ENCODE results near the gene TMEM97. TPM values are rescaled to one million over a fixed set of nuclear protein-coding genes. Genes with fewer than 3 reads are reported as not detected.
"Not testable (repeated sequence)": the region's sequence is repeated elsewhere in the genome, so short reads cannot be mapped to it uniquely, and the experiment has no call there.

TMEM97 gene
- polyA plus RNA-seq, 3 donors, result 1.3 to 1.5 (median 1.4) TPM

DNA sequence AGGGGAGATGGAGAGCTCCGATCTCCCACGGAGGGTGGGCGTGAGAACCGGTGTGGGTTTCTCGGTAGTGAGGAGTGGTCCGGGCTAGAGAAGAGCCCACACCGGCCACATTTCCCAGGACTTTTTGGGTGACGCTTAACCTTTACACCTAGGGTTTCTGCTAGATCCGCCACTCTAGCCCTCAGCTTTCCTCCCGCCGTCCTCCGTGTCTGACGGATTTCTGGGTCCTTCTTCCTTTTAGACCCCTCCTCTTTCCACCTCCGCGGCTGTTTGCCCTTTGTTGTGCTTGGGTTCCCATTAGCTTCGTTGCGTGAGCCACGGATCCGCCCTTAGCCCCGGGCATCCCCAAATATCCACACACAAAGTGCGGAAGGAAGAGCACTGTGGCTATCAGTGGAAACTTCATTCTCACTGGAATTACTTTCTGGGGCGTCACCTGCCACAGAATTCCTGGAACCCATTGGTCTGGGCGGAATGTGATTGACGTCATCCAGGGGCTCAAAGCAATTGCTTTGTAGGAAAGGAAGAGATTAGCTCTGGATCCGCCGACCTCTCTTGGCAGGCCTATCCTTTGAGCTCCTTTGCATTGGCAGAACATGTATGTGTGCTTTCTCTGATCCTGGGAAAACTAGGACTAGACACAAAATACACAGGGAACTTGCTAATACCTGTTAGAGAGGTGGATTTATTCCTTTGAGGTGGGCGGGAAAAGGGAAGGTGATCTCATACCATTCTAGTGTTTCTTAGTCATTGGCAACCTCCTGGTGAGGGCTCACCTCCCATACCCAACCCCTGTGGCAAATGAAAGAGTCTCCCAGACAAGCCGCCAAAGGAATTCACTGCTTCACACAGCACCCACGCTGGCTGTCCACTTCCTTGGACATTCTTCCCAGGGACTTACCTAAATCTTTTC is 17.2 kb downstream of the TMEM97 start:
- H2AFZ ChIP-seq (ENCODE audit: insufficient read depth, low read depth, low read length, poor library complexity, severe bottlenecking), result peak overlapping the region; percentile 94
- Mint-ChIP-seq H3K27me3 (ENCODE audit: low read depth in 3 of 3) (peaks cover 0 to 2% (median 1%) of the 10 kb centered on the region in 3 donors), H3K9me3 (no peaks in the 10 kb centered on the region), H3K36me3 (peaks cover 34 to 35% of the 10 kb centered on the region in 2 donors), H3K4me3 (peak overlapping the region; percentile 93 to 96), H3K4me1 (peaks cover 40% of the 10 kb centered on the region), H3K27ac (peak overlapping the region; percentile 82 to 98 (median 94))
- peak overlapping the region; percentile 46 to 96 for H3K27ac ChIP-seq (ENCODE audit: low read depth in 1 of 2, low read length in 2 of 2)
- peak overlapping the region; percentile 62 to 93 (median 76) for H3K4me3 ChIP-seq (replicated peaks in 1 of 3; ENCODE audit: low read depth in 2 of 3, low read length in 3 of 3)
- H3K4me2 ChIP-seq (replicated peaks; ENCODE audit: extremely low read depth, low read length, poor library complexity, severe bottlenecking), result peak overlapping the region; percentile 96
- TF ChIP-seq, protein P1, sequence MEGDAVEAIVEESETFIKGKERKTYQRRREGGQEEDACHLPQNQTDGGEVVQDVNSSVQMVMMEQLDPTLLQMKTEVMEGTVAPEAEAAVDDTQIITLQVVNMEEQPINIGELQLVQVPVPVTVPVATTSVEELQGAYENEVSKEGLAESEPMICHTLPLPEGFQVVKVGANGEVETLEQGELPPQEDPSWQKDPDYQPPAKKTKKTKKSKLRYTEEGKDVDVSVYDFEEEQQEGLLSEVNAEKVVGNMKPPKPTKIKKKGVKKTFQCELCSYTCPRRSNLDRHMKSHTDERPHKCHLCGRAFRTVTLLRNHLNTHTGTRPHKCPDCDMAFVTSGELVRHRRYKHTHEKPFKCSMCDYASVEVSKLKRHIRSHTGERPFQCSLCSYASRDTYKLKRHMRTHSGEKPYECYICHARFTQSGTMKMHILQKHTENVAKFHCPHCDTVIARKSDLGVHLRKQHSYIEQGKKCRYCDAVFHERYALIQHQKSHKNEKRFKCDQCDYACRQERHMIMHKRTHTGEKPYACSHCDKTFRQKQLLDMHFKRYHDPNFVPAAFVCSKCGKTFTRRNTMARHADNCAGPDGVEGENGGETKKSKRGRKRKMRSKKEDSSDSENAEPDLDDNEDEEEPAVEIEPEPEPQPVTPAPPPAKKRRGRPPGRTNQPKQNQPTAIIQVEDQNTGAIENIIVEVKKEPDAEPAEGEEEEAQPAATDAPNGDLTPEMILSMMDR (IDR thresholded peaks at IDR 0.05), result no peak
- H3K79me2 ChIP-seq (ENCODE audit: insufficient read depth, low read length), result peaks cover 67% of the 10 kb centered on the region
- no peaks in the 10 kb centered on the region for H3K27me3 ChIP-seq (ENCODE audit: control insufficient read depth in 2 of 2, insufficient read depth in 2 of 2, low read length in 2 of 2)
- peaks cover 20 to 31% of the 10 kb centered on the region in 2 donors for H3K36me3 ChIP-seq (replicated peaks in 1 of 2; ENCODE audit: control insufficient read depth in 1 of 2, insufficient read depth in 2 of 2, low read length in 2 of 2)
- H3K9ac ChIP-seq (ENCODE audit: insufficient read depth, low read length, poor library complexity, severe bottlenecking), result peak overlapping the region; percentile 83
- peaks cover 13% of the 10 kb centered on the region for H4K20me1 ChIP-seq (ENCODE audit: insufficient read depth, low read length)
- intact Hi-C loops (cut with micrococcal nuclease), result loop anchor here (1.0 to 10.0 kb wide), 5 partner anchors 15 to 616 kb away; partner anchors contain the start of genes POLDIP2 (in 2 of the 2), ALDOC (in 1 of the 2), NLK (in 1 of the 2) and PHF12 (in 1 of the 2)
- peaks cover 31 to 36% of the 10 kb centered on the region in 2 donors for H3K4me1 ChIP-seq (ENCODE audit: control insufficient read depth in 1 of 2, insufficient read depth in 2 of 2, low read length in 2 of 2)
- no peaks in the 10 kb centered on the region for H3K9me3 ChIP-seq (replicated peaks in 1 of 2; ENCODE audit: control insufficient read depth in 1 of 2, insufficient read depth in 1 of 2, low read length in 2 of 2)
- WGBS (ENCODE audit: insufficient coverage), result 8% methylated on average over 21 of the region's 29 CpGs
- peak in 1 of 3 donors; percentile 68 for DNase-seq

DNA sequence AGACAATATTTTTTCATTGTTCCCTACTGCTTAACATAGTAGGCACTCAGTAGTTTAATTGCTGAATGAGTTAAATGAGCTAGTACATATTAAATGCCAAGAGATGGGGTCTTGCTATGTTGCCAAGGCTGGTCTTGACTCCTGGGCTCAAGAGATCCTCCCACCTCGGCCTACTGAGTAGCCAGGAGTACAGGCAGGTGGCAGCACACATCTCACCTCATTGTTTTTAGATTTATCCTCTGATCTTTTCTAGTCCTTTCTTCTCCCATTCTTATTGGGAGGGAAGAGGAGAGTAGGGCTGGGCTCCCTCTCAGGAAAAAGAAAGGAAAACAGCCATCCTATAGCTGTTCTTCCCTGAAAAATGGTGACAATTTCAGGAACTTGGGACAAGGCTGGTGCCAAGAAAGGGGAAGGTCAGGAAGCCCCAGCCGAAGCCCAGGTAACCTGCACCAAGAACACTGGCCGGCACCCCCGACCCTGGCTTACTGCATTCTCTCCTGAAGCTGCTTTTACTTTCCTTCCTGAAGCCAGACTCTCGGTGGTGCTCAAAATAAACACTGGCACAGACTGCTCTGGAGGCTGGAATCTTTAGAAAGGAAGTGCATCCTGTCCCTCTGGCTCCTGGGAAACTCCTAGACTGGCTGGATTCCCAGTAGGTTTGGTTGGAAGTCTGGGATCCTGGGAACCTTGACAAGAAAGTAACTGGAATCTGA is 19.2 kb downstream of the TMEM97 start:
- intact Hi-C loops (cut with micrococcal nuclease), result loop anchor here in 1 of 2 donors (5.0 to 10.0 kb wide), 3 partner anchors 237 to 614 kb away; partner anchors contain the start of genes ALDOC, NLK, PHF12 and PIGS
- WGBS (ENCODE audit: insufficient coverage), result 100% methylated on average over 3 of the region's 5 CpGs
- Histone ChIP-seq H3K79me2 (ENCODE audit: insufficient read depth, low read length) (peaks cover 47% of the 10 kb centered on the region), H3K27me3 (ENCODE audit: control insufficient read depth in 2 of 2, insufficient read depth in 2 of 2, low read length in 2 of 2) (no peaks in the 10 kb centered on the region), H3K9ac (ENCODE audit: insufficient read depth, low read length, poor library complexity, severe bottlenecking) (no peak overlapping the region), H3K4me2 (replicated peaks; ENCODE audit: extremely low read depth, low read length, poor library complexity, severe bottlenecking) (no peak overlapping the region), H3K9me3 (replicated peaks in 1 of 2; ENCODE audit: control insufficient read depth in 1 of 2, insufficient read depth in 1 of 2, low read length in 2 of 2) (no peaks in the 10 kb centered on the region), H3K4me3 (replicated peaks in 1 of 3; ENCODE audit: low read depth in 2 of 3, low read length in 3 of 3) (no peak overlapping the region), H2AFZ (ENCODE audit: insufficient read depth, low read depth, low read length, poor library complexity, severe bottlenecking) (no peak overlapping the region), H3K27ac (ENCODE audit: low read depth in 1 of 2, low read length in 2 of 2) (no peak overlapping the region), H4K20me1 (ENCODE audit: insufficient read depth, low read length) (peaks cover 13% of the 10 kb centered on the region), H3K4me1 (ENCODE audit: control insufficient read depth in 1 of 2, insufficient read depth in 2 of 2, low read length in 2 of 2) (peaks cover 28 to 34% of the 10 kb centered on the region in 2 donors), H3K36me3 (replicated peaks in 1 of 2; ENCODE audit: control insufficient read depth in 1 of 2, insufficient read depth in 2 of 2, low read length in 2 of 2) (peaks cover 30 to 39% of the 10 kb centered on the region in 2 donors)
- no peaks in the 10 kb centered on the region for H3K9me3 Mint-ChIP-seq
- H3K4me1 Mint-ChIP-seq, result peaks cover 34% of the 10 kb centered on the region
- no peak overlapping the region for H3K4me3 Mint-ChIP-seq
- peak overlapping the region in 1 of 7 donors; percentile 68 for H3K27ac Mint-ChIP-seq
- peaks cover 39 to 43% of the 10 kb centered on the region in 2 donors for H3K36me3 Mint-ChIP-seq
- TF ChIP-seq, protein P1 (IDR thresholded peaks at IDR 0.05), result no peak
- no peak for DNase-seq
- peaks cover 0 to 2% (median 0%) of the 10 kb centered on the region in 3 donors for H3K27me3 Mint-ChIP-seq (ENCODE audit: low read depth in 3 of 3)

DNA sequence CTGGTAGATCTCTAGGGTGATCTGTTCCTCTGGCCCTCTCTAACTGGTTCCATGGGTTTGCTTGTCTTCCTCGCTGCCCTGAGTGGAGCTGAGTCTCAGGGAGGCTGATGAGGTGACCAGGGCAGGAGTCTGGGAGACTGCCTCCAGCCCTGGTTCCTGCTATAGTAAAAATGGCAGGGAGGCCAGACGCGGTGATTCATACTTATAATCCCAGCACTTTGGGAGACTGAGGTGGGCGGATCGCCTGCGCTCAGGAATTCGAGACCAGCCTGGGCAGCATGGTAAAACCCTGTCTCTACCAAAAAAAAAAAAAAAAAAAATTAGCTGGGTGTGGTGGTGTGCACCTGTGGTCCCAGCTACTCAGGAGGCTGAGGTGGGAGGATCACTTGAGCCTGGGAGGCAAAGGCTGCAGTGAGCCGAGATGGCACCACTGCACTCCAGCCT is 19.8 kb downstream of the TMEM97 start:
- H3K27ac ChIP-seq (ENCODE audit: low read depth in 1 of 2, low read length in 2 of 2); H3K27me3 Mint-ChIP-seq (ENCODE audit: low read depth in 3 of 3); H3K9ac ChIP-seq (ENCODE audit: insufficient read depth, low read length, poor library complexity, severe bottlenecking); H3K9me3 Mint-ChIP-seq; H3K4me3 Mint-ChIP-seq; H3K4me3 ChIP-seq (replicated peaks in 1 of 3; ENCODE audit: low read depth in 2 of 3, low read length in 3 of 3); H3K27me3 ChIP-seq (ENCODE audit: control insufficient read depth in 2 of 2, insufficient read depth in 2 of 2, low read length in 2 of 2); H3K4me2 ChIP-seq (replicated peaks; ENCODE audit: extremely low read depth, low read length, poor library complexity, severe bottlenecking); H3K9me3 ChIP-seq (replicated peaks in 1 of 2; ENCODE audit: control insufficient read depth in 1 of 2, insufficient read depth in 1 of 2, low read length in 2 of 2); DNase-seq; H2AFZ ChIP-seq (ENCODE audit: insufficient read depth, low read depth, low read length, poor library complexity, severe bottlenecking): not testable (repeated sequence)
- Mint-ChIP-seq H3K27ac (peak overlapping the region in 1 of 7 donors; percentile 68), H3K4me1 (peaks cover 28% of the 10 kb centered on the region), H3K36me3 (peaks cover 45 to 47% of the 10 kb centered on the region in 2 donors)
- intact Hi-C loops (cut with micrococcal nuclease), result loop anchor here in 1 of 2 donors (5.0 to 10.0 kb wide), 3 partner anchors 236 to 614 kb away; partner anchors contain the start of genes ALDOC, NLK, PHF12 and PIGS
- H3K4me1 ChIP-seq (ENCODE audit: control insufficient read depth in 1 of 2, insufficient read depth in 2 of 2, low read length in 2 of 2), result peaks cover 22 to 28% of the 10 kb centered on the region in 2 donors
- 87% methylated on average over 2 of the region's 8 CpGs for WGBS (ENCODE audit: insufficient coverage)
- peaks cover 13% of the 10 kb centered on the region for H4K20me1 ChIP-seq (ENCODE audit: insufficient read depth, low read length)
- peaks cover 36 to 43% of the 10 kb centered on the region in 2 donors for H3K36me3 ChIP-seq (replicated peaks in 1 of 2; ENCODE audit: control insufficient read depth in 1 of 2, insufficient read depth in 2 of 2, low read length in 2 of 2)
- peaks cover 42% of the 10 kb centered on the region for H3K79me2 ChIP-seq (ENCODE audit: insufficient read depth, low read length)

All from CD14-positive monocyte (primary cell).